CMK (cell line): Measurements from ENCODE around the gene ATG10.
"Not testable (repeated sequence)": the region's sequence is repeated elsewhere in the genome, so short reads cannot be mapped to it uniquely, and the experiment has no call there.

Experiments used
- DNase-seq: peaks from one replicate; pipeline ENCODE4 v3.0.0-alpha.2; 2010; ENCODE audit warnings: low read depth

Gene ATG10

DNA sequence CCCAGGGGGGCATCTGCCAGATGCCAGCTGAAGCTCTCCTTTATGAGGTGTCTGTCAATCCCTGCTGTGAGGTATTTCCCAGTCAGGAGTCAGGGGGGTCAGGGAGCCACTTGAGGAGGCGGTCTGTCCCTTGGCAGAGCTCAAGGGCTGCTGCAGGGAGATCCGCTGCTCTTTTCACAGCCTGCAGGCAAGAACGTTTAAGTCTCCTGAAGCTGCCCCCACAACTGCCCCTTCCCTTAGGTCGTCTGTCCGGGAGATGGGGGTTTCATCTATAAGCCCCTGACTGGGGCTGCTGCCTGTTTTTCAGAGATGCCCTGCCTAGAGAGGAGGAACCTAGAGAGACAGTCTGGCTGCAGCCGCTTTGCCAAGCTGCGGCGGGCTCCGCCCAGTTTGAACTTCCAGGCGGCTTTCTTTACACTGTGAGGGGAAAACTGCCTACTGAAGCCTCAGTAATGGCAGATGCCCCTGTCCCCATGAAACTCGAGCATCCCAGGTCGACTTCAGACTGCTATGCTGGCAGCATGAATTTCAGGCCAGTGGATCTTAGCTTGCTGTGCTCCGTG is 158.0 kb downstream of the ATG10 start:
- DNase-seq = no peak

DNA sequence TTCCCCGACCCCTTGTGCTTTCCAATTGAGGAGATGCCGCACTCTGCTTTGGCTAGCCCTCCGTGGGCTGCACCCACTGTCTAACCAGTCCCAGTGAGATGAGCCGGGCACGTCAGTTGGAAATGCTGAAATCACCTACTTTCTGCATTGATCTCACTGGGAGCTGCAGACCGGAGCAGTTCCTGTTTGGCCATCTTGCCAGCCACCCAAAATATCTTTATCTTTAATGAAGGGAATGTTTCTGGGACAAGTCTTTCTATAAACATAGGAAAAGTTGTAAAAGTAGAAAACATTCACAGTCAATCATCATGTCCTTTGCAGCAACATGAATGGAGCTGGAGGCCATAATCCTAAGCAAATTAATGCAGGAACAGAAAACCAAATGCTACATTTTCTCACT is 158.8 kb downstream of the ATG10 start:
- no peak for DNase-seq

DNA sequence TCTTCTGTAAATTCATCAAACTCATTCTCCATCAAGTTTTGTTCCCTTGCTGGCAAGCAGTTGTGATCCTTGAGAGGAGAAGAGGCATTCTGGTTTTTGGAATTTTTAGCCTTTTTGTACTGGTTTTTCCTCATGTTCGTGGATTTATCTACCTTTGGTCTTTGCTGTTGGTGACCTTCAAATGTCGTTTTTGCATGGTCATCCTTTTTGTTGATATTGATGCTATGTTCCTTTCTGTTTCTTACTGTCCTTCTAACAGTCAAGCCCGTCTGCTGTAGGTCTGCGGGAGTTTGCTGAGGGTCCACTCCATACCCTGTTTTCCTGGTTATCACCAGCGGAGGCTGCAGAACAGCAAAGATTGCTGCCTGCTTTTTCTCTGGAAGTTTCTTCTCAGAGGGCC is 165.4 kb downstream of the ATG10 start:
- no peak for DNase-seq

DNA sequence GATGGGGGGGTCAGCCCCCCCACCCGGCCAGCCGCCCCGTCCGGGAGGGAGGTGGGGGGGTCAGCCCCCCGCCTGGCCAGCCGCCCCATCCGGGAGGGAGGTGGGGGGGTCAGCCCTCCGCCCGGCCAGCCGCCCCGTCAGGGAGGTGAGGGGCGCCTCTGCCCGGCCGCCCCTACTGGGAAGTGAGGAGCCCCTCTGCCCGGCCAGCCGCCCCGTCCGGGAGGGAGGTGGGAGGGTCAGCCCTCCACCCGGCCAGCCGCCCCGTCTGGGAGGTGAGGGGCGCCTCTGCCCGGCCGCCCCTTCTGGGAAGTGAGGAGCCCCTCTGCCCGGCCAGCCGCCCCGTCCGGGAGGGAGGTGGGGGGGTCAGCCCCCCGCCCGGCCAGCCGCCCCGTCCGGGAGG is 168.0 kb downstream of the ATG10 start:
- DNase-seq = not testable (repeated sequence)

DNA sequence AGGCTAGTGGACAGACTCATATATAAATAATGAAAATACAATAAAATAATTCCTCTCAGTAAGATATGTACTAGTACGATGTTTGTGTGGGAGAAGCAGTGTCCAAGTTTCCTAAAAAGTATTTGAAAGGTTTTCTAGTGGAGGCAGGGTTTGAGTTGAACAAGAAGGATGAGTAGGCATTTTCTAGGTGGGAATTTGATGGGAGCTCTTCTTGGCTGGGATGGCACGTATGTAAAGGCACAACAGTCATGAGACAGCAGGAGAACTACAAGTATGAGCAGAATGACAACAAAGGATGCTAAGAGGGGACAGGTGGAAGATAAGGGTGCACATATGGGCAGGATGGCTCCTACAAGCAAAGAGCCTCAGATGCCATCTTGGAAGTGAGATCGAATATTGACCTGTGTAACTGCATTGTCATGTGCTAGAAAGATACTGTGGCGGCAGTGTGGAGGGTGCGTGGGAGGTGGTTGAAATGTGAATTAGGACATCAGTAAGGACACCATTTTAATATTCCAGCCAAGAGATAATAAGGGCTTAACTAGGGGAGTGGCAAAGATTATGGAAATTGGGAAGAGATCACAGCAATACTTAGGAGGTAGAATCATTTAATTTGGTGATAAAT is 170.5 kb downstream of the ATG10 start:
- DNase-seq = no peak

DNA sequence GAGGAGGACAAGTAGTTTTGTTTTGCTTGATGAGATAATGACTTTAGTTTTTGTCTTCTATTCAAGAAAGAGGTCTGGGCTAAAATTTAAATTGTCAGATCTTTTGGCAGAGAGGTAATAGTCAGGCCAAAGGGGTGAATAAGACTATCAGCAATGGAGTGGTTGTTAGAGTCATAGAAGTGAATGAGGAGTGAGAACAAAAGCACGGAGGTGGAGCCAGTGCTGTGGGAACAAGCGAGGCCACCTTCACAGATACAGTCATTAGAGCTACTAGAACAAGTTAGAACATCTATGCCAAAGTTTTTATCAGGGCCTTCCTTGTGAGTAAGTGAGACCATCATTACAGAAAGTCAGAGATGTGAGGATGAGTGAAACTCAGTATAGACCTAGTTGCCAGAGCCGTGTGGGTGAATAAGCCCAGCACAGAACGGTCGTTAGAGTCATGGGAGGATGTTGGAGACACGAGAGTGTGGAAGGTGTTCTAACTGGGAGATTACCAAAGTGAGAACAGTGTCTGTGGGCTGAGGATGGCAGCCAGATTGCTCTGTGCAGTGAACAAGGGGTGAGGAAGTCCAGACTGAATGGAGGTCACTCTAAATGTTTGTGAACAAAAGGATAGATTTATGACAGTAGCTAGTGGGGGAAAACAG is 171.2 kb downstream of the ATG10 start:
- no peak for DNase-seq

DNA sequence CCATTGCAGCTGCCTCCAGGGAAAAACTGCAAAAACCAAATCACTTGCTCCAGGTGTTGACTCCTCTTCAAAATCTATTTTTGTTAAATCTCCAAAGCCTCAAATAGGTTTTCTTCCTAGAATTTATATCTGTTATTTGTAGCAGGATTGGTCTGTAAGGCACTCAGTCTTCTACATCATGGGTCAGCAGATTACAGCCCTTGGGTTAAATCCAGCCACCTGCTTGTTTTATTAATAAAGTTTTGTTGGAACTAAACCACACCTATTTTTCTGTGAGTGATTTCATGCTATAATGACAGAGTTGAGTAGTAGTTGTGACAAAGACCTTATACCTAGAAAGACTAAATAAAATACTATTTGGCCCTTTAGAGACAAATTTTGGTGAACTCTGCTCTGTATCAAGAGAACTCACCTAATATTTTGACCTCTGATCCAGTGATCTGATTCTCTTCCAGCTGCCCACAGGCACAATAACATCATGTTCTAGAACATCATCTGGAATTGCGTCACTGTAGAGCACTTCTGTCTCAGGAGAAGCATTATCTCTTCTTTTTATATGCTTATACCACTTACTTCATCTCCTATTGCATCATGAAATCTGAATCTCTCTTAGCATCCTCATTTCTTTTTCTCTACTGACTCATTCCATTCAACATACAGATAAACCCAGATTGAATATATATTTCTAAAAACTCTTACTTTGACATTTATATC is 176.2 kb downstream of the ATG10 start:
- no peak for DNase-seq

DNA sequence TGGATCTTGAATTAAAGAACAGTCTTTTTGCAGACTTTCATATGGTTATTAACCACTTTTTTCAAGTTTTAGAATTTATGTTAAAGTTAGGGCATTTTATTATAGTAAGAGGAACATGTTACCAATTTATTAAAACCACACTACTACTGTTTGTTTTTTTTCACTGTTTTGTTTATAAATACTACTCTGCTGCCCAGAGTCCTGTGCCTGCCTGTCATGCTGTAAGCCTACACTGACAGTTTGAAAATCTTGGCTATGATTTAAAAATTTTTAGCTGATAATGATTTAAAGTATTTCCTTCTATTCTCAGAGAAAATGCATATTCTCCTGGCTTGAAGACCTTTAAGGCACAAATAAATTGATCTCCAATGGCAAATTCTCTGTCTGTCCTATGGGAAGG is 177.6 kb downstream of the ATG10 start:
- no peak for DNase-seq

DNA sequence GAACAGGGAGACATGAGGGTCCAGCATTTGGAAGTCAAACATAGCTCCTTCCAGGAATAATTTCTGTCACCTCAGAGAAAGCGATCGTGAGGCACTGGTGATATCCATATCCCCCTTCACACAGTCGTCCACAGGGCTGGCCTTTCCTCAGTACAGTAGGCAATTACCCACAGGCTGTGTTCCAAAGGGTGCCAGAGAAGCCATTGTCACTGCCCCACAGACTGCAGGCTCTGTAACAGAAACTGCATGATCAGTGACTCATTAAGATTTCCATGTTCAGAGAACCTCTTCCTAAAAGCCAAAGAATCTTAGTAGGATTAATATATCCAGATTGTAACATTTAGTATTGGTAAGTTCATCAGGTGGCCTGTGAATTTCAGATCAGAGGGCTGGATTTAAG is 178.7 kb downstream of the ATG10 start:
- no peak for DNase-seq

DNA sequence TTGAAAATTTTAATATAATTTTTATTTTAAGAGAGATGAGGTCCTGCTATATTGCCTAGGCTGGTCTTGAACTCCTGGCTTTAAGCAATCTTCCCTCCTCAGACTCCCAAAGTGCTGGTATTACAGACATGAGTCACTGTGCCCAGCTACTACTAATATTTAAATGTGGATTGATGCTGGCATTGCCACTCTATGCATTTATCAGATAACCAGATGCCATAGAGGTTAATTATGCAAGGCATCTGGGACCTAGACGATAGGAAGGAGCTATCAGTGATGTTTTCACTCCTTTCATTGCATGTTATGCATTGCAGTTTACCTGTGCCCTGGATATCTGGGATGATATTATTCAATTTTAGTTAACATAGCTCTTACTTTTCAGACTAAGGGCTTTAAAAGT is 179.4 kb downstream of the ATG10 start:
- DNase-seq = no peak

DNA sequence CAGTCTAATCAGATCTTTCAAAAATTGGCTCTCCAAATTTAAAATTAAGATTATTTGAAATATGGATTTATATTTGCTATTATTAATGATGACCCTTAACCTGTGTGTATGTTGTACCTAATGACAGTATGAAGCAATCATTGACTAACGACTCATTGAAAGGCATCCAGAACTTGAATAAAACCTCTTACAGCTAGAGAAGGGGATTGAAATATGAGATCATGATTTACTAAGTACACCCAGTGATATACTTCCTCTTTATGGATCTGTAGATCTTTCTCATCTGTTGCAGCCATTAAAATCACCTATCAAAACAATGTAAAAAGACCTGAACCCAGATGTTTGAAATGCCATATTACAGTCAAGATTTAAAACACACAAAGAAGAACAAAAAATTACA is 179.8 kb downstream of the ATG10 start:
- DNase-seq = no peak

DNA sequence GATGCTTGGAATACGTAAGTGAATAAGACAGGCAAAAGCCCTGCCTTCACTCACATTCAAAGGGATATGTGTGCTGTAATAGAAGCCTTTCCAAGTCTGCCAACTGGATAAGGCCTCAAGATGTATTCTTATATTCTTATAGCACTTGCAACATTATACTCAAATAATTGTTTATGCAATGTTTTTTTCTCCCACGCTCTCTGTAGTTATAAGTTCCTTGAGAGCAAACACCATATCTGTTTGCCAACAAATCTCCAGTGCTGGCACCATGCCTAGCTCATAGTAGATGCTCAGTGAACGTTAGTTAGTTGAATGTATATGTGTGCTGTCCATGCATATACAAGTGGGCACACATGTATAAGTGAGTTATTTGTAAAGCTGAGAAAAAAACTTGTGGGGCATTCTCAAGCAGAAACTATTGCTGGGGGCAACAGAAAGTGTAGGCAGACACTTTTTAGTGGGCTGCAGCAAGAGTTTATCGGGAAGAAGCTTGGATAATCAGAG is 181.2 kb downstream of the ATG10 start:
- no peak for DNase-seq

DNA sequence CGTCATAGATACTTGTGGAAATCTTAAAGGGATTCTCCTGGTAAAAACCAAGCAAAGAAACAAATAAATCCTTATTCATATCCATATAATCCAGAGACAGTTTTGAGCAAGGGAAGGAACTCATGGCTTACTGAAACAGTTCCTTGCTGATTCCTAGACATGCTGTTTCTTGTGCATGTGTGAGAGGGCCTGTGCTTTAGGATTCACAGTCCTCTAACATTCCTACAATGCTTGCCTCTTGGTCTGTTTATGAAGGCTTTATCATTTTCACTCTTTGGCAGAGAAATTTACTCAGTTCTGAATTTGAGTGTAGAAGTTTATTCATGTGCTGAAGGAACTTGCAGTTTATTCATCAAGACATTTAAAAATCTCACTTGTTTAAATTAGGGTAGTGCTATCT is 183.0 kb downstream of the ATG10 start:
- no peak for DNase-seq

DNA sequence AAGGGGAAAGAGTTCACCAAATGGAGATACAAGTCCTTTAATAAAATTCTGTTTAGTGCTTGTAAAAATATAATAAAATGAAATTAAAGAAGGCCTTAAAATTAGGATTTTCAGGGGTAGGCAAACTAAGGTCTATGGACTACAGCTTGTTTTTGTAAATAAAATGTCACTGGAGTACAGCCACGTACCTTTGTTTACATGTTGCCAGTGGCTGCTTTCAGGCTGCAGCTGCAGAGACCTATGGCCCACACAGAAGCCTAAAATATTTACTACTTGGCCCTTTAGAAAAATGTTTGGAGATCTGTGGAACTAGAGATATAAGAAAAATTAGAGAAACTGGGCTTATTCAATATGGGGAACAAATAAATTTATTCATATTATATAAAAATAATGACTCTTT is 183.5 kb downstream of the ATG10 start:
- no peak for DNase-seq

DNA sequence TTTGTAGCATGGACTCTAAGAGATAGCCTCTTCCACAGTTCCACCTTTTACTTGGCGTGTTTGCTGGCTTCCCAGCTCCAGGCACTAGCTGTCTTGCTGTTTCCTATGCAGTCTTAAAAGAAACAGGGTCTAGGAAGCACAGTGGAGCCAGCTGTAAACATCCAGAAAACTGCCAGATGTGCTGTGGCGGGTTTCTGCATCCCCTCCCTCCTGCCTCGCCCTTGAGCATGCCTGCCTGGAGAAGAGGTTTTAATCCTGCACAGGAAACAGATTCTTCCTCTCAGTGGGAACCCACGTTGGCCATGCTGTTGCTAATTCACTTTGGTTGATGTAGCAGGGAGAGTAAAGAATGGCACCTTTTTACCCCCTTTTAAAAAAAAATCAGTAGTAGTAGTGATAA is 185.1 kb downstream of the ATG10 start:
- DNase-seq = no peak

DNA sequence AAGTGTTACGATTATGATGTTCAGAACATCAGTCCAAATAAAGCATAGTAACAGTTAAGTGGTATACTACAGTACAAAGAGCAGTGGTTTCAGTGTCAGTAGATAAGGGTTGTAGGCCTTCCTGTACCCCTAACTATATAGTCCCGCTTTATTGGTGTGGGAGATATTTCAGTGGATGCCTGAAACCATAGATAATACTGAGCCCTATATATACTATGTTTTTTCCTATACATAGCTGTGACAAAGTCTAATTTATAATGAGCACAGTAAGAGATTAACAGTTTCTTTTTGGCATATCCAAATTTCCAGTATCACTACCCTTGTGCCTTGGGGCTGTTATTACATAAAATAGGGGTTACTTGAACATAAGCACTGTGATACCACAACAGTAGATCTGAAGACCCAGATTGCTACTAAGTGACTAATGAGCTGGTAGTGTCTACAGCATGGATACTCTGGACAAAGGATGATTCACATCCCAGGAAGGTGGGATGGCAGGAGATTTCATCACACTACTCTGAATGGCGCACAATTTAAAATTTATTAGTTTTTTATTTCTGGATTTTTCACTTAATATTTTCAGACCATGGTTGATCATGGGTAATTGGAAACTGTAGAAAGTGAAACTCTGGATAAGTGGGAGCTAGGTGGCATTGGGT is 187.1 kb downstream of the ATG10 start:
- no peak for DNase-seq

DNA sequence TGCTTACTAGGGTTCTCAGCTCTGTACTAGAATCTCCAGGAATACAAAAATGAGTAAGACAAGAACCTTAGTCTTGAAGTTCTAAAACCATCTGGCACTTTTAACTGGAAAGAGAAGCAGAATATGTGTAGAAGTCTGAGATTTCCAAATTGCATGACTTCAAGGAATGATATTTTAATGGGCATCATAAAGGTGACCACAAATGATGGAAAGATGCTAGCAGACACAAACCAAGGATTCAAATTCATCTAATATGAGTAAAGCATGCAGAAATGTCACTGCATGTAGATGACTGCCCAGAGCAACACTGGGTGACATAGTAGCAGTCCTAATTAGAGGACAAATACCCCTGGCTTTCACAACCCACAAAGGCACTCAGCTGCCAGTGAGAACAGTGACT is 189.1 kb downstream of the ATG10 start:
- no peak for DNase-seq

DNA sequence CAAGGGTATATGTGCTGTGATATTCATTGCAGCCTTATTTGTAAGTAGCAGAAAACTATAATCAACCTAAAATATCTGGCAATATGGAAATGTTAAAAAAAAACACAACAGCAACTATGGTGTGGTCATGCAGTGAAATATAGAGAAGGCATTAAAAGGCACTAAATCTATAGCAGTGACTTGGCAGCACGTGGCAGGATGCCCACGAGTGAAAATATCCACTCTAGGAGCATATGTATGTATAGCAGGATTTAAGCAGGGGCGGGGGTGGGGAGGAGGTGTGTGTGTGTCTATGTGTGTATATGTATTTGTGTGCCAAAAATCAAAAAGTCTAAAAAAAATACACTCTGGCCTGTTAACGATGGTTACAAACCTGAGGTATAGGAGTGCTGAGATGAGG is 190.8 kb downstream of the ATG10 start:
- DNase-seq = no peak

DNA sequence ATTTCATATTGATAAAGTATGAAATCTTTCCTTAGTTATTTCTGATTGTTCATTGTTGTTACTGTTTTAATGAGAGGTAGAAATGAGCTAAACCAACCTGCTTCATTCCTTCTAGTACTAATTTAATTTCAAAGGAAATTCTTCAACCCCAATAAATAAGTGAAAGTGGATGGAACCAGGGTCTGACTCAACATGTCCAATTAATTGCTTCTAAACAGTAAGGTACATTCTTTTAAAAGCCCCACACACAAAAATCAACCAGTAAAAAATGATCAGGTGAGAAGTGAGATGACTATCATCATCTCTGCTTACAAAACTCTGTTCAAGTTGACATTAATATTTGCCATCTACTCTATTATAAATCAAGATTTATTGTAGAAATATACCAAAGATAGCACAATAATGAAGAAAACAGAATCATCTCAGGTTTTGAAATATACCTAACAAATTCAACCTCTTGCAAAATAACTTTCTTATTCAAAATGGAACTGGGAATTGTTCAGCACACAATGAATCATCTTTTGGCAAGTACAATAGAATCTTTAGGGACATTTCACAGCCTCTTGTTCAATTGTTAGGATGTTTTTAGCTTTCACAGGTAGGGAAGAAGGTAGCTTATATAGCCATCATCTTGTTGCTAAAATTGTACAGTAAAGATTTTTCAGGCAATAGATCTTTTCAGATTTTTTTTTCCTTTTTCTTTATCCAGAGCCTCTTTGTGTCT is 191.8 kb downstream of the ATG10 start:
- no peak for DNase-seq

DNA sequence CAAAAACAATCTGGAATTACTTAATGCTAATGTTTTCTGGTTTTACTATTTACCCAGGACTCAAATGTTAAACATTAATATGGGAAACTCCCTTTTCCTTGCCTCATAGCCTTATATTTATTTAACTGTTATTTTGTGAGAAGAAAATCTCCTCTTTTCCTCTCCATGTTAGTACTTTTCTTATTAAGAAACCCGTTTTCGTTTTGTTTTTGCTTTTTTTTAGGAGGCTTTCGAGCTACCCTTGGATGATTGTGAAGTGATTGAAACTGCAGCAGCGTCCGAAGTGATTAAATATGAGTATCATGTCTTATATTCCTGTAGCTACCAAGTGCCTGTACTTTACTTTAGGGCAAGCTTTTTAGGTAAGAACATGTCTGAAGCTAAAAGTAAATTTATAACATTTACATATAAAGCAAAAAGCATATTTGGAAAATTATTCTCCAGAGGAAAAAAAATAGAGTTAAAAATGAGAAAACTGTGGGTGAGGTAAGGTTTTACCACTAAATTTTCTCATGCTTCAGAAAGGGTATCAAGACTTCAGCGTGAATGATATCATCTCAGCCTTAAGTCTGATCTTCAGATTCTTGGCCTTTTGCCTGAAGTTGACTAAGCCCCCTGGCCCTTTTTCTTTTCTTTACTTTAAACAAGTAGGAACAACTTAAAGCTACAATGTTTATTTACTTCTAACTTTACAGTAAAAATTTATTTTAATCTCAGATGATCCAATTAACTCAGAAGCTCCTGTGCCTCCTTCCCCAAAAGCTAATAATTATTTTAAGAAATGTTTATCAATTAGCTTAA is 192.6 kb downstream of the ATG10 start:
- no peak for DNase-seq
